GM19025 (cell line): Measurements from ENCODE around the gene SYPL1.

ENCODE experiments used
- ATAC-seq: cut with Tn5 transposase; IDR thresholded peaks from one replicate; pipeline ENCODE4 v1.9.1; 2021; ENCODE audit warnings: mild to moderate bottlenecking, low read depth, moderate library complexity; ENCODE audit not compliant: unreplicated experiment

SYPL1 gene

GRCh38 chr7:106098889-106099288, 13.2 kb downstream of the SYPL1 start:
- ATAC-seq: no peak

GRCh38 chr7:106095634-106096033, 16.5 kb downstream of the SYPL1 start:
- no peak for ATAC-seq

- no peak for ATAC-seq
Measured at GRCh38 chr7:106094780-106095179, 17.3 kb downstream of the SYPL1 start.

- ATAC-seq: no peak
Measured at GRCh38 chr7:106092204-106092603, 19.9 kb downstream of the SYPL1 start.

- ATAC-seq: peak; percentile 63
Measured at GRCh38 chr7:106089647-106090046, 22.5 kb downstream of the SYPL1 start.

GRCh38 chr7:106088014-106088413, 24.1 kb downstream of the SYPL1 start:
- ATAC-seq: no peak

- no peak for ATAC-seq
Measured at GRCh38 chr7:106086062-106086461, 26.1 kb downstream of the SYPL1 start.

- ATAC-seq: no peak
Measured at GRCh38 chr7:106085015-106085414, 27.1 kb downstream of the SYPL1 start.

GRCh38 chr7:106083717-106084116, 28.4 kb downstream of the SYPL1 start:
- ATAC-seq: no peak

- ATAC-seq: no peak
Measured at GRCh38 chr7:106082087-106082854, 29.8 kb downstream of the SYPL1 start.

- no peak for ATAC-seq
Measured at GRCh38 chr7:106080300-106080987, 31.7 kb downstream of the SYPL1 start.

GRCh38 chr7:106076537-106076936, 35.6 kb downstream of the SYPL1 start:
- no peak for ATAC-seq

GRCh38 chr7:106075937-106076336, 36.2 kb downstream of the SYPL1 start:
- no peak for ATAC-seq

- no peak for ATAC-seq
Measured at GRCh38 chr7:106074257-106074656, 37.9 kb downstream of the SYPL1 start.

GRCh38 chr7:106073701-106074100, 38.4 kb downstream of the SYPL1 start:
- no peak for ATAC-seq

GRCh38 chr7:106072715-106073091, 39.4 kb downstream of the SYPL1 start:
- no peak for ATAC-seq

- ATAC-seq: no peak
Measured at GRCh38 chr7:106071999-106072714, 40.0 kb downstream of the SYPL1 start.

- peak; percentile 97 for ATAC-seq
Measured at GRCh38 chr7:106071356-106071998, 40.6 kb downstream of the SYPL1 start.

GRCh38 chr7:106070567-106071254, 41.4 kb downstream of the SYPL1 start:
- ATAC-seq: no peak

GRCh38 chr7:106070201-106070551, 41.9 kb downstream of the SYPL1 start:
- ATAC-seq: no peak
